Activated CD4-positive, alpha-beta T cell treated with anti-CD3 and anti-CD28 coated beads, Interleukin-2, amount 10 ng/mL, durations not matched to agents 24 days and 14 days (primary cell): ENCODE results near the gene RBFOX2. TPM values are rescaled to one million over a fixed set of nuclear protein-coding genes. Genes with fewer than 3 reads are reported as not detected.
"Not testable (repeated sequence)": the region's sequence is repeated elsewhere in the genome, so short reads cannot be mapped to it uniquely, and the experiment has no call there.

Experiments used
- DNase-seq: peaks from one replicate; pipeline ENCODE4 v3.0.0; 2022
- H3K27ac Mint-ChIP-seq: one replicate; pipeline ENCODE4 v1.8.0; 2022; ENCODE audit warnings: mild to moderate bottlenecking, mixed read lengths
- H3K27me3 Mint-ChIP-seq: one replicate; pipeline ENCODE4 v1.8.0; 2022; ENCODE audit warnings: mixed read lengths
- H3K36me3 Mint-ChIP-seq: one replicate; pipeline ENCODE4 v1.8.0; 2022; ENCODE audit warnings: low read depth, mild to moderate bottlenecking, mixed read lengths
- H3K4me1 Mint-ChIP-seq: one replicate; pipeline ENCODE4 v1.8.0; 2021; ENCODE audit warnings: mixed read lengths
- H3K4me3 Mint-ChIP-seq: one replicate; pipeline ENCODE4 v1.8.0; 2022; ENCODE audit warnings: mild to moderate bottlenecking, moderate library complexity, mixed read lengths
- H3K9me3 Mint-ChIP-seq: one replicate; pipeline ENCODE4 v1.8.0; 2021; ENCODE audit warnings: mixed read lengths
- intact Hi-C: fragments of 100-400 bp; cut with micrococcal nuclease; formaldehyde crosslinking; loops from one replicate; pipeline ENCODE4 v1.15.1; 2023
- total RNA-seq: library from RNA; stranded (reverse); gene quantifications from 2 replicates; pipeline ENCODE4 v1.2.3, GENCODE V29; 2022

RBFOX2 gene
- total RNA-seq, 1 donor from 2014 or later, result 3.9 TPM

- no peak for DNase-seq
- no peaks in the 10 kb centered on the region for H3K4me1 Mint-ChIP-seq
- H3K27ac Mint-ChIP-seq, result no peak overlapping the region
- H3K36me3 Mint-ChIP-seq, result no peaks in the 10 kb centered on the region
- H3K27me3 Mint-ChIP-seq, result peaks cover 18% of the 10 kb centered on the region
- H3K4me3 Mint-ChIP-seq, result no peak overlapping the region
- intact Hi-C loops, result no loop called here
- no peaks in the 10 kb centered on the region for H3K9me3 Mint-ChIP-seq
Observed at GRCh38 chr22:36010882-36011281, 17.7 kb downstream of the RBFOX2 start.

DNA sequence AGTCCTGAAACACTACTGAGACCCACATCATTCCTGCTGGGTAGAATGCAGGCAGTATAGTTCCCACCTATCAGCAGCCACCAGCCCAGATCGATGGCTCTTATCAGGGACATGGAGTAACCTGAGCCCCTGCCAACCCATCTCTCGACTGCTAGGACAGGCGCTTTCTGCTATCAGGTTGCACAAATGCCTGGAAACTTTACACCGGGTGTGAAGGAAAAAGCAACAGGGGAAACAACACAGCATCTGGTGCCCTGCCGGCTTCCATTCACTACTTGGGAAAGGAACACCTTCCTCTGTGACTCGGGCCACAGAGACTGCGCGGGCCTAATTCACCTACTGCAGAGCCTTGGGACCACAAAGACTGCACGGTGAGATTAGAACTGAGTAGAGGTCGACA is 18.5 kb downstream of the RBFOX2 start:
- no peaks in the 10 kb centered on the region for H3K4me1 Mint-ChIP-seq
- H3K4me3 Mint-ChIP-seq, result no peak overlapping the region
- no peak for DNase-seq
- no peak overlapping the region for H3K27ac Mint-ChIP-seq
- no peaks in the 10 kb centered on the region for H3K9me3 Mint-ChIP-seq
- H3K27me3 Mint-ChIP-seq, result peaks cover 18% of the 10 kb centered on the region
- H3K36me3 Mint-ChIP-seq, result no peaks in the 10 kb centered on the region
- intact Hi-C loops, result no loop called here

GRCh38 chr22:36009085-36009484 is 19.5 kb downstream of the RBFOX2 start:
- H3K27me3 Mint-ChIP-seq, result peaks cover 21% of the 10 kb centered on the region
- H3K9me3 Mint-ChIP-seq, result no peaks in the 10 kb centered on the region
- no peak overlapping the region for H3K4me3 Mint-ChIP-seq
- H3K27ac Mint-ChIP-seq, result no peak overlapping the region
- H3K36me3 Mint-ChIP-seq, result no peaks in the 10 kb centered on the region
- intact Hi-C loops, result no loop called here
- DNase-seq, result no peak
- no peaks in the 10 kb centered on the region for H3K4me1 Mint-ChIP-seq

GRCh38 chr22:36008565-36008964 is 20.1 kb downstream of the RBFOX2 start:
- no peak for DNase-seq
- H3K4me3 Mint-ChIP-seq, result no peak overlapping the region
- no peak overlapping the region for H3K27ac Mint-ChIP-seq
- intact Hi-C loops, result no loop called here
- no peaks in the 10 kb centered on the region for H3K9me3 Mint-ChIP-seq
- H3K27me3 Mint-ChIP-seq, result peaks cover 22% of the 10 kb centered on the region
- no peaks in the 10 kb centered on the region for H3K4me1 Mint-ChIP-seq
- no peaks in the 10 kb centered on the region for H3K36me3 Mint-ChIP-seq

GRCh38 chr22:36008131-36008530 is 20.5 kb downstream of the RBFOX2 start:
- Mint-ChIP-seq H3K36me3 (no peaks in the 10 kb centered on the region), H3K27ac (no peak overlapping the region), H3K27me3 (peaks cover 20% of the 10 kb centered on the region), H3K4me3 (no peak overlapping the region), H3K9me3 (no peaks in the 10 kb centered on the region), H3K4me1 (no peaks in the 10 kb centered on the region)
- intact Hi-C loops, result no loop called here
- DNase-seq, result no peak

GRCh38 chr22:36003972-36004674 is 24.5 kb downstream of the RBFOX2 start:
- intact Hi-C loops, result no loop called here
- Mint-ChIP-seq H3K36me3 (no peaks in the 10 kb centered on the region), H3K4me1 (no peaks in the 10 kb centered on the region), H3K9me3 (no peaks in the 10 kb centered on the region), H3K27me3 (peaks cover 13% of the 10 kb centered on the region), H3K27ac (no peak overlapping the region), H3K4me3 (no peak overlapping the region)
- DNase-seq, result no peak

- no peak for DNase-seq
- no peak overlapping the region for H3K27ac Mint-ChIP-seq
- peaks cover 15% of the 10 kb centered on the region for H3K27me3 Mint-ChIP-seq
- no peaks in the 10 kb centered on the region for H3K9me3 Mint-ChIP-seq
- H3K4me3 Mint-ChIP-seq, result no peak overlapping the region
- H3K4me1 Mint-ChIP-seq, result no peaks in the 10 kb centered on the region
- intact Hi-C loops, result no loop called here
- no peaks in the 10 kb centered on the region for H3K36me3 Mint-ChIP-seq
Observed at GRCh38 chr22:36002718-36003260, 25.8 kb downstream of the RBFOX2 start.

- no peak for DNase-seq
- H3K27me3 Mint-ChIP-seq, result peaks cover 15% of the 10 kb centered on the region
- no peaks in the 10 kb centered on the region for H3K4me1 Mint-ChIP-seq
- no peak overlapping the region for H3K27ac Mint-ChIP-seq
- H3K4me3 Mint-ChIP-seq, result no peak overlapping the region
- intact Hi-C loops, result no loop called here
- H3K9me3 Mint-ChIP-seq, result no peaks in the 10 kb centered on the region
- no peaks in the 10 kb centered on the region for H3K36me3 Mint-ChIP-seq
Observed at GRCh38 chr22:36002084-36002483, 26.5 kb downstream of the RBFOX2 start.

DNA sequence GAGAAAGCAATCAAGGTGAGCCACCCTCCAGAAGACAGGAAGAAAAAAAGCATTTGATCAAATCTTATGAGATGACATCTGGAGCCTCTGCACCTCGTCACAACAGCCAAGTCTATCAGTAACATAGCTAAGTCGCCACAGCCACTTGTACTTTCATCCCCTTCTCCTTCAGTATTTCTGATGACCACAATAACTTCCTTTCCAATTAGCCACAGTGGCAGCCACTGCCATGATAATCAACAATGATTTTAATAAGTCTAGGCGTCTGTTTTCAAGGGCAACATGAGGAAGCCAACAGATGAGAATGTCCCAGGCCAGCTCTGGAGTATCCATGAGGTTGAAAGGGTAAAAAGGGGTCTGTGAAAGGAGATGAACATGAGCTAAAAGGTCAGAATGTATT is 29.9 kb downstream of the RBFOX2 start:
- no peak overlapping the region for H3K27ac Mint-ChIP-seq
- no peaks in the 10 kb centered on the region for H3K4me1 Mint-ChIP-seq
- H3K36me3 Mint-ChIP-seq, result no peaks in the 10 kb centered on the region
- peaks cover 9% of the 10 kb centered on the region for H3K27me3 Mint-ChIP-seq
- H3K9me3 Mint-ChIP-seq, result no peaks in the 10 kb centered on the region
- no peak overlapping the region for H3K4me3 Mint-ChIP-seq
- intact Hi-C loops, result no loop called here
- DNase-seq, result no peak

GRCh38 chr22:35997438-35997837 is 31.2 kb downstream of the RBFOX2 start:
- Mint-ChIP-seq H3K9me3 (no peaks in the 10 kb centered on the region), H3K27me3 (peaks cover 18% of the 10 kb centered on the region), H3K36me3 (no peaks in the 10 kb centered on the region), H3K27ac (no peak overlapping the region), H3K4me3 (no peak overlapping the region), H3K4me1 (no peaks in the 10 kb centered on the region)
- no peak for DNase-seq
- intact Hi-C loops, result no loop called here

- Mint-ChIP-seq H3K4me1 (no peaks in the 10 kb centered on the region), H3K4me3 (no peak overlapping the region), H3K36me3 (no peaks in the 10 kb centered on the region), H3K9me3 (no peaks in the 10 kb centered on the region), H3K27me3 (peaks cover 21% of the 10 kb centered on the region), H3K27ac (no peak overlapping the region)
- DNase-seq, result no peak
- intact Hi-C loops, result no loop called here
Observed at GRCh38 chr22:35996596-35996995, 32.0 kb downstream of the RBFOX2 start.

GRCh38 chr22:35995772-35996171 is 32.9 kb downstream of the RBFOX2 start:
- Mint-ChIP-seq H3K27ac (no peak overlapping the region), H3K9me3 (no peaks in the 10 kb centered on the region), H3K4me3 (no peak overlapping the region), H3K4me1 (no peaks in the 10 kb centered on the region), H3K27me3 (peaks cover 21% of the 10 kb centered on the region), H3K36me3 (no peaks in the 10 kb centered on the region)
- intact Hi-C loops, result no loop called here
- DNase-seq, result no peak

DNA sequence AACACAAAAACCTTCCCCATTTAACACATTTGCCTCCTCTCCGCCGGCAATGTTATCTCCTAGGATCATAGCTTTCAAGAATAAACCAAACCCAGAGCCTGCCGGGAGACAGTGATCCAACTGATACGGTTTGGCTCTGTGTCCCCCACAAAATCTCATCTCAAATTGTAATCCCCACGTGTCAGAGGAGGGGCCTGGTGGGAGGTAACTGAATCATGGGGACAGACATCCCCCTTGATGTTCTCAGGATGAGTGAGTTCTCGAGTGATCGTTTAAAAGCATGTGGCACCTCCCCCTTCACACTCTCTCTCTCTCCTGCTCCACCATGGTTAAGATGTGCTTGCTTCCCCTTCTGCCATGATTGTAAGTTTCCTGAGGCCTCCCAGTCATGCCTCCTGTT is 33.3 kb downstream of the RBFOX2 start:
- Mint-ChIP-seq H3K4me3 (no peak overlapping the region), H3K27ac (no peak overlapping the region), H3K4me1 (no peaks in the 10 kb centered on the region), H3K27me3 (peaks cover 21% of the 10 kb centered on the region), H3K9me3 (no peaks in the 10 kb centered on the region), H3K36me3 (no peaks in the 10 kb centered on the region)
- no peak for DNase-seq
- intact Hi-C loops, result no loop called here

DNA sequence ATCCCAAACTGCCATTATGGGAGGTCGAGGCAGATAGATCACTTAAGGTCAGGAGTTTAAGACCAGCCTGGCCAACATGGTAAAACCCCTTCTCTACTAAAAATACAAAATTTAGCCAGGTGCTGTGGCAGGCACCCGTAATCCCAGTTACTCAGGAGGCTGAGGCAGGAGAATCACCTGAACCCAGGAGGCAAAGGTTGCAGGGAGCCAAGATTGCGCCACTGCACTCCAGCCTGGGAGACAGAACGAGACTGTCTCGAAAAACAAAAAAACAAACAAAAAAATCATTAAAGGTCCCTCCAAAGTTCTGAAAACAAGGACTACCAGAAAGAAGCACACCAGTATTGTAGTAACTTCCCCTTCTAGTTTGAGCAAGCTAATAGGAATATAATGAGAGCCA is 34.9 kb downstream of the RBFOX2 start:
- DNase-seq, H3K9me3 Mint-ChIP-seq, H3K4me1 Mint-ChIP-seq, intact Hi-C loops, H3K36me3 Mint-ChIP-seq, H3K27ac Mint-ChIP-seq, H3K4me3 Mint-ChIP-seq: not testable (repeated sequence)
- peaks cover 21% of the 10 kb centered on the region for H3K27me3 Mint-ChIP-seq
